HepG2 (cell line): ENCODE data around the gene TUBB4B. TPM values are rescaled to one million over a fixed set of nuclear protein-coding genes. Genes with fewer than 3 reads are reported as not detected.
A peak's percentile ranks its signal among the peaks of the same experiment; 100 is the strongest.

ENCODE experiments used
- ATRX ChIP-seq: sonication (generic); formaldehyde crosslinking; IDR thresholded peaks from 2 replicates; pipeline ENCODE4 v1.4.0; 2020; ENCODE audit warnings: missing genetic modification reagents, borderline replicate concordance
- BCL6 ChIP-seq: IDR thresholded peaks from 2 replicates; pipeline ENCODE4 v1.6.1; 2016; ENCODE audit warnings: missing genetic modification reagents, missing compliant biosample characterization
- BHLHE40 ChIP-seq: IDR thresholded peaks from 2 replicates; pipeline ENCODE4 v1.6.1; 2011; ENCODE audit warnings: low read length, improper control_type of control experiment
- CENPX ChIP-seq: sonication (generic); formaldehyde crosslinking; IDR thresholded peaks from 2 replicates; pipeline ENCODE4 v1.9.0; 2021; ENCODE audit warnings: mild to moderate bottlenecking, missing genetic modification reagents, moderate library complexity
- EHMT2 ChIP-seq: fragments of 200-600 bp; sonication (generic); IDR thresholded peaks from 2 replicates; pipeline ENCODE4 v1.7.0; 2017; ENCODE audit warnings: antibody characterized with exemption, low read depth, low read length, borderline replicate concordance
- HDAC6 ChIP-seq: fragments of 200-600 bp; sonication (generic); IDR thresholded peaks from 2 replicates; pipeline ENCODE4 v1.7.0; 2017; ENCODE audit warnings: mild to moderate bottlenecking, antibody characterized with exemption, low read length, low read depth
- HMGA1 ChIP-seq: sonication (generic); formaldehyde crosslinking; conservative IDR thresholded peaks from 2 replicates; pipeline ENCODE4 v1.4.0; 2020; ENCODE audit warnings: missing genetic modification reagents
- PHF5A ChIP-seq: IDR thresholded peaks from one replicate; pipeline ENCODE4 v1.6.1; 2018; ENCODE audit warnings: low read depth, missing genetic modification reagents; ENCODE audit not compliant: unreplicated experiment
- RAD51 ChIP-seq: fragments of 450-650 bp; IDR thresholded peaks from 2 replicates; pipeline ENCODE4 v1.6.1; 2016; ENCODE audit warnings: borderline replicate concordance
- SIN3A ChIP-seq: IDR thresholded peaks from 2 replicates; pipeline ENCODE4 v1.6.1; 2011; ENCODE audit warnings: low read depth, mild to moderate bottlenecking, control low read depth, low read length, borderline replicate concordance
- SMARCC2 ChIP-seq: fragments of 450-650 bp; IDR thresholded peaks from 2 replicates; pipeline ENCODE4 v1.6.1; 2017; ENCODE audit warnings: antibody characterized with exemption, mild to moderate bottlenecking
- ZFP62 ChIP-seq: sonication (generic); formaldehyde crosslinking; IDR thresholded peaks from 2 replicates; pipeline ENCODE4 v1.4.0; 2020; ENCODE audit warnings: missing genetic modification reagents
- ZMYM3 ChIP-seq: sonication (generic); formaldehyde crosslinking; IDR thresholded peaks from 2 replicates; pipeline ENCODE4 v1.5.1; 2020; ENCODE audit warnings: mild to moderate bottlenecking, missing genetic modification reagents
- ZNF331 ChIP-seq: sonication (generic); formaldehyde crosslinking; IDR thresholded peaks from 2 replicates; pipeline ENCODE4 v1.4.0; 2020; ENCODE audit warnings: missing genetic modification reagents
- ZNF549 ChIP-seq: sonication (generic); formaldehyde crosslinking; IDR thresholded peaks from 2 replicates; pipeline ENCODE4 v1.5.0; 2020; ENCODE audit warnings: missing genetic modification reagents
- ZNF572 ChIP-seq: sonication (generic); formaldehyde crosslinking; IDR thresholded peaks from 2 replicates; pipeline ENCODE4 v1.5.1; 2020; ENCODE audit warnings: mild to moderate bottlenecking, missing genetic modification reagents
- ZNF766 ChIP-seq: sonication (generic); formaldehyde crosslinking; IDR thresholded peaks from 2 replicates; pipeline ENCODE4 v1.5.0; 2020; ENCODE audit warnings: missing genetic modification reagents, borderline replicate concordance
- polyA plus RNA-seq, 8 experiments: library from polyadenylated mRNA; depleted of rRNA in 3 of 8; stranded (reverse) in 7 of 8; unstranded in 1 of 8; fragments of >200 nt; fragmentation: Illumina TruSeq in 4 of 8; extraction: Trizol in 4 of 8; gene quantifications; 2 replicates each; pipeline versions ENCODE4 v1.2.1 to v1.2.3, GENCODE V29; 2011 to 2016; ENCODE audit warnings: low read depth in 4 of 8, missing spikeins in 1 of 8, mixed read lengths in 1 of 8; ENCODE audit not compliant: insufficient read depth in 1 of 8
- total RNA-seq, 5 experiments: library from RNA; depleted of rRNA; stranded (reverse); fragments of >200 nt; fragmentation: Illumina TruSeq; extraction: Trizol; gene quantifications; 2 replicates each; pipeline ENCODE4 v1.2.3, GENCODE V29; 2016; ENCODE audit warnings: low read depth in 1 of 5
- TF ChIP-seq, protein P1 (sequence below): sonication (generic); formaldehyde crosslinking; IDR thresholded peaks from 2 replicates; pipeline ENCODE4 v1.4.0; 2020; ENCODE audit warnings: mild to moderate bottlenecking, missing genetic modification reagents
- TF ChIP-seq, protein P2 (sequence below): sonication (generic); formaldehyde crosslinking; IDR thresholded peaks from 2 replicates; pipeline ENCODE4 v1.5.0; 2020; ENCODE audit warnings: mild to moderate bottlenecking, missing genetic modification reagents, moderate library complexity
- TF ChIP-seq, protein P3 (sequence below): sonication (generic); formaldehyde crosslinking; IDR thresholded peaks from 2 replicates; pipeline ENCODE4 v1.4.0; 2020; ENCODE audit warnings: missing genetic modification reagents; ENCODE audit errors: not compliant biosample characterization
- TF ChIP-seq, protein P4 (sequence below): sonication (generic); formaldehyde crosslinking; IDR thresholded peaks from 2 replicates; pipeline ENCODE4 v1.5.1; 2020; ENCODE audit warnings: missing genetic modification reagents, mild to moderate bottlenecking, borderline replicate concordance
- TF ChIP-seq, protein P5 (sequence below): IDR thresholded peaks from 2 replicates; pipeline ENCODE4 v1.6.1; 2016
- TF ChIP-seq, protein P6 (sequence below): sonication (generic); formaldehyde crosslinking; conservative IDR thresholded peaks from 2 replicates; pipeline ENCODE4 v1.4.0; 2020; ENCODE audit warnings: missing genetic modification reagents

TUBB4B gene
- total and polyA plus RNA-seq, 2 of the 13 experiments (the other 11 are each of a cell fraction or from before 2014, with no cell fraction given) = 182 to 412 TPM

DNA sequence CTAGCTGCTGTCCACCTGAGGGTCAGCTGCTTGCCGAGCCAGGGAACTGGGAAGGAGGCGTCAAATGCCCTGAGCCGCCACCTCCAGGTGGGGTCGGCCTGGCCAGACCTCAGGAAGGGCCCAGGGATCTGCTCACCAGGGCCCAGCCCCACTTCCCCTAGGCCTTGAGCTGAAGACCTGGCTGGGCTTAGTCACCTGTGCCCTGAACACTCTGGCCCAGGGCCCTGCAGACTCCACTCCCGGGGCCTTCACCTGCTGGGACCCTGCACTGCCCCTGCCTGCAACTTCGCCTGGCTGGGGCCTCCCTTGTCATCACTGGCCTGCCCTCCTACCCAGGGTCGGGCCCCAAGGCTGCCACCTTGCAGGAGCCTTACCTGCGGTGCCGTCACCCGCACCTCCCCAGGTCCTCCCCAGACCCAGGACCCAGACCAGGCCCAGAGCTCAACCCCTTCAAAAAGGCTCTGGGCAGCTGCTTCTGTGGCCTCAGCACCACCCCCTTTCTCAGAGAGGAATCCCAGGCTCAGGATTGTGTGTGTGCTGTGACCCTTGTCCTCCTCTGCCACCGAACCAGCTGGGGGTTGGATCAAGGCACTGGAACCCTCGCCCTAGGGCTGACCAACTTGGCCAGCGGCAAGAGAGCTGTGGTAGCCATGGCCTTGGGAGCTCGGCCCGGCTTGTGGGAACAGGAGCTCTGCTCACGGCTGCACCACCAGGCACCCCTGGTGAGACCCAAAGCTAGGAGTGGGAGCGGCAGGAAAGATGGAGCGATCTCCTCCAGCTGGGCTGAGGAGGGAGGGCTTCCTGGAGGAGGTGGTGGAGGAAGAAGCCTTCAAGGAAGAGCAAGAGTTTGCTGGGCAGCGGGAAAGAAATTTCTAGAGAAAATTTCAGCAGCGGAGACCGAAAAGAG lies 12.9 kb downstream of the TUBB4B start (continued):
- no peak for TF ChIP-seq HDAC6
- no peak for TF ChIP-seq CENPX (CRISPR knock-in tag)
- peak; percentile 68 for TF ChIP-seq ZMYM3 (CRISPR knock-in tag)
- TF ChIP-seq PHF5A = no peak
- TF ChIP-seq SMARCC2 = no peak
- TF ChIP-seq, protein P1, sequence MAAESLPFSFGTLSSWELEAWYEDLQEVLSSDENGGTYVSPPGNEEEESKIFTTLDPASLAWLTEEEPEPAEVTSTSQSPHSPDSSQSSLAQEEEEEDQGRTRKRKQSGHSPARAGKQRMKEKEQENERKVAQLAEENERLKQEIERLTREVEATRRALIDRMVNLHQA (CRISPR knock-in tag) = no peak
- TF ChIP-seq RAD51 = no peak
- TF ChIP-seq, protein P2, sequence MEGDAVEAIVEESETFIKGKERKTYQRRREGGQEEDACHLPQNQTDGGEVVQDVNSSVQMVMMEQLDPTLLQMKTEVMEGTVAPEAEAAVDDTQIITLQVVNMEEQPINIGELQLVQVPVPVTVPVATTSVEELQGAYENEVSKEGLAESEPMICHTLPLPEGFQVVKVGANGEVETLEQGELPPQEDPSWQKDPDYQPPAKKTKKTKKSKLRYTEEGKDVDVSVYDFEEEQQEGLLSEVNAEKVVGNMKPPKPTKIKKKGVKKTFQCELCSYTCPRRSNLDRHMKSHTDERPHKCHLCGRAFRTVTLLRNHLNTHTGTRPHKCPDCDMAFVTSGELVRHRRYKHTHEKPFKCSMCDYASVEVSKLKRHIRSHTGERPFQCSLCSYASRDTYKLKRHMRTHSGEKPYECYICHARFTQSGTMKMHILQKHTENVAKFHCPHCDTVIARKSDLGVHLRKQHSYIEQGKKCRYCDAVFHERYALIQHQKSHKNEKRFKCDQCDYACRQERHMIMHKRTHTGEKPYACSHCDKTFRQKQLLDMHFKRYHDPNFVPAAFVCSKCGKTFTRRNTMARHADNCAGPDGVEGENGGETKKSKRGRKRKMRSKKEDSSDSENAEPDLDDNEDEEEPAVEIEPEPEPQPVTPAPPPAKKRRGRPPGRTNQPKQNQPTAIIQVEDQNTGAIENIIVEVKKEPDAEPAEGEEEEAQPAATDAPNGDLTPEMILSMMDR (CRISPR knock-in tag) = no peak
- 0 out of 2 replicates have a peak, but pooled peaks have one; percentile 2 for TF ChIP-seq ZNF331 (CRISPR knock-in tag)
- TF ChIP-seq ZFP62 = no peak
- no peak for TF ChIP-seq BHLHE40
- no peak for TF ChIP-seq HMGA1 (CRISPR knock-in tag)
- no peak for TF ChIP-seq ZNF549
- no peak for TF ChIP-seq ATRX (CRISPR knock-in tag)
- TF ChIP-seq, protein P3, sequence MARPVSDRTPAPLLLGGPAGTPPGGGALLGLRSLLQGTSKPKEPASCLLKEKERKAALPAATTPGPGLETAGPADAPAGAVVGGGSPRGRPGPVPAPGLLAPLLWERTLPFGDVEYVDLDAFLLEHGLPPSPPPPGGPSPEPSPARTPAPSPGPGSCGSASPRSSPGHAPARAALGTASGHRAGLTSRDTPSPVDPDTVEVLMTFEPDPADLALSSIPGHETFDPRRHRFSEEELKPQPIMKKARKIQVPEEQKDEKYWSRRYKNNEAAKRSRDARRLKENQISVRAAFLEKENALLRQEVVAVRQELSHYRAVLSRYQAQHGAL (CRISPR knock-in tag) = no peak
- no peak for TF ChIP-seq ZNF766 (CRISPR knock-in tag)
- TF ChIP-seq, protein P4, sequence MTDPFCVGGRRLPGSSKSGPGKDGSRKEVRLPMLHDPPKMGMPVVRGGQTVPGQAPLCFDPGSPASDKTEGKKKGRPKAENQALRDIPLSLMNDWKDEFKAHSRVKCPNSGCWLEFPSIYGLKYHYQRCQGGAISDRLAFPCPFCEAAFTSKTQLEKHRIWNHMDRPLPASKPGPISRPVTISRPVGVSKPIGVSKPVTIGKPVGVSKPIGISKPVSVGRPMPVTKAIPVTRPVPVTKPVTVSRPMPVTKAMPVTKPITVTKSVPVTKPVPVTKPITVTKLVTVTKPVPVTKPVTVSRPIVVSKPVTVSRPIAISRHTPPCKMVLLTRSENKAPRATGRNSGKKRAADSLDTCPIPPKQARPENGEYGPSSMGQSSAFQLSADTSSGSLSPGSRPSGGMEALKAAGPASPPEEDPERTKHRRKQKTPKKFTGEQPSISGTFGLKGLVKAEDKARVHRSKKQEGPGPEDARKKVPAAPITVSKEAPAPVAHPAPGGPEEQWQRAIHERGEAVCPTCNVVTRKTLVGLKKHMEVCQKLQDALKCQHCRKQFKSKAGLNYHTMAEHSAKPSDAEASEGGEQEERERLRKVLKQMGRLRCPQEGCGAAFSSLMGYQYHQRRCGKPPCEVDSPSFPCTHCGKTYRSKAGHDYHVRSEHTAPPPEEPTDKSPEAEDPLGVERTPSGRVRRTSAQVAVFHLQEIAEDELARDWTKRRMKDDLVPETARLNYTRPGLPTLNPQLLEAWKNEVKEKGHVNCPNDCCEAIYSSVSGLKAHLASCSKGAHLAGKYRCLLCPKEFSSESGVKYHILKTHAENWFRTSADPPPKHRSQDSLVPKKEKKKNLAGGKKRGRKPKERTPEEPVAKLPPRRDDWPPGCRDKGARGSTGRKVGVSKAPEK (CRISPR knock-in tag) = no peak
- no peak for TF ChIP-seq SIN3A
- TF ChIP-seq, protein P5, sequence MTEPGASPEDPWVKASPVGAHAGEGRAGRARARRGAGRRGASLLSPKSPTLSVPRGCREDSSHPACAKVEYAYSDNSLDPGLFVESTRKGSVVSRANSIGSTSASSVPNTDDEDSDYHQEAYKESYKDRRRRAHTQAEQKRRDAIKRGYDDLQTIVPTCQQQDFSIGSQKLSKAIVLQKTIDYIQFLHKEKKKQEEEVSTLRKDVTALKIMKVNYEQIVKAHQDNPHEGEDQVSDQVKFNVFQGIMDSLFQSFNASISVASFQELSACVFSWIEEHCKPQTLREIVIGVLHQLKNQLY (CRISPR knock-in tag) = no peak
- no peak for TF ChIP-seq EHMT2
- TF ChIP-seq, protein P6, sequence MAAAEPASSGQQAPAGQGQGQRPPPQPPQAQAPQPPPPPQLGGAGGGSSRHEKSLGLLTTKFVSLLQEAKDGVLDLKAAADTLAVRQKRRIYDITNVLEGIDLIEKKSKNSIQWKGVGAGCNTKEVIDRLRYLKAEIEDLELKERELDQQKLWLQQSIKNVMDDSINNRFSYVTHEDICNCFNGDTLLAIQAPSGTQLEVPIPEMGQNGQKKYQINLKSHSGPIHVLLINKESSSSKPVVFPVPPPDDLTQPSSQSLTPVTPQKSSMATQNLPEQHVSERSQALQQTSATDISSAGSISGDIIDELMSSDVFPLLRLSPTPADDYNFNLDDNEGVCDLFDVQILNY (CRISPR knock-in tag) = no peak
- TF ChIP-seq BCL6 = no peak
- TF ChIP-seq ZNF572 (CRISPR knock-in tag) = no peak
